Trophoblast cell (in vitro differentiated cells and primary cell): Measurements from ENCODE around the gene IL1RAPL1.

Source experiments
- DNase-seq, 2 donors: peaks; one replicate each; pipeline ENCODE4 v3.0.0-alpha.2; 2016
- H2AFZ ChIP-seq: 2 replicates; pipeline ENCODE4 v1.6.1; 2013; ENCODE audit warnings: low read length, moderate library complexity, mild to moderate bottlenecking; ENCODE audit not compliant: insufficient read depth, poor library complexity
- H2AK5ac ChIP-seq: 2 replicates; pipeline ENCODE4 v1.6.1; 2013; ENCODE audit warnings: mild to moderate bottlenecking, low read length
- H2BK120ac ChIP-seq: 2 replicates; pipeline ENCODE4 v1.6.1; 2013; ENCODE audit warnings: low read length, mild to moderate bottlenecking, moderate library complexity; ENCODE audit not compliant: insufficient read depth, poor library complexity
- H2BK12ac ChIP-seq: 2 replicates; pipeline ENCODE4 v1.6.1; 2013; ENCODE audit warnings: mild to moderate bottlenecking, low read length, moderate library complexity
- H2BK5ac ChIP-seq: 2 replicates; pipeline ENCODE4 v1.6.1; 2013; ENCODE audit warnings: low read length, low read depth, moderate library complexity, mild to moderate bottlenecking; ENCODE audit not compliant: poor library complexity
- H3K14ac ChIP-seq: 2 replicates; pipeline ENCODE4 v1.6.1; 2013; ENCODE audit warnings: mild to moderate bottlenecking, low read length
- H3K18ac ChIP-seq: 2 replicates; pipeline ENCODE4 v1.6.1; 2013; ENCODE audit warnings: mild to moderate bottlenecking, low read length
- H3K23ac ChIP-seq: 2 replicates; pipeline ENCODE4 v1.6.1; 2013; ENCODE audit warnings: low read length
- H3K27ac ChIP-seq: 2 replicates; pipeline ENCODE4 v1.5.1; 2013; ENCODE audit warnings: low read depth, mild to moderate bottlenecking, inconsistent platforms, low read length, moderate library complexity
- H3K27me3 ChIP-seq: 2 replicates; pipeline ENCODE4 v1.6.1; 2013; ENCODE audit warnings: inconsistent platforms, mild to moderate bottlenecking, low read length, moderate library complexity; ENCODE audit not compliant: insufficient read depth
- H3K36me3 ChIP-seq, 2 experiments: 1 replicate in 1 of 2; 2 replicates in 1 of 2; pipeline ENCODE4 v1.6.1; 2013; ENCODE audit warnings: low read length in 2 of 2, mild to moderate bottlenecking in 2 of 2, moderate library complexity in 1 of 2; ENCODE audit not compliant: insufficient read depth in 2 of 2, control insufficient read depth in 1 of 2
- H3K4ac ChIP-seq: 2 replicates; pipeline ENCODE4 v1.6.1; 2013; ENCODE audit warnings: low read depth, mild to moderate bottlenecking, low read length, moderate library complexity
- H3K4me1 ChIP-seq, 2 experiments: 1 replicate in 1 of 2; 2 replicates in 1 of 2; pipeline ENCODE4 v1.6.1; 2013; ENCODE audit warnings: low read length in 2 of 2, mild to moderate bottlenecking in 2 of 2, moderate library complexity in 1 of 2; ENCODE audit not compliant: insufficient read depth in 2 of 2, control insufficient read depth in 1 of 2
- H3K4me2 ChIP-seq: 2 replicates; pipeline ENCODE4 v1.6.1; 2013; ENCODE audit warnings: inconsistent platforms, mild to moderate bottlenecking, low read length, moderate library complexity
- H3K4me3 ChIP-seq: 2 replicates; pipeline ENCODE4 v1.5.1; 2013; ENCODE audit warnings: mild to moderate bottlenecking, low read depth, low read length, inconsistent platforms
- H3K79me1 ChIP-seq: one replicate; pipeline ENCODE4 v1.6.1; 2013; ENCODE audit warnings: low read length
- H3K79me2 ChIP-seq: 2 replicates; pipeline ENCODE4 v1.6.1; 2013; ENCODE audit warnings: low read length, mild to moderate bottlenecking; ENCODE audit not compliant: control insufficient read depth, insufficient read depth, poor library complexity
- H3K9ac ChIP-seq: 2 replicates; pipeline ENCODE4 v1.6.1; 2013; ENCODE audit warnings: mild to moderate bottlenecking, low read length
- H3K9me3 ChIP-seq: 2 replicates; pipeline ENCODE4 v1.6.1; 2013; ENCODE audit warnings: low read depth, mild to moderate bottlenecking, control low read depth, inconsistent platforms, low read length; ENCODE audit not compliant: insufficient read depth
- H4K12ac ChIP-seq: 2 replicates; pipeline ENCODE4 v1.6.1; 2013; ENCODE audit warnings: low read depth, mild to moderate bottlenecking, low read length, moderate library complexity
- H4K8ac ChIP-seq: 2 replicates; pipeline ENCODE4 v1.6.1; 2013; ENCODE audit warnings: low read depth, mild to moderate bottlenecking, low read length, moderate library complexity
- H4K91ac ChIP-seq: one replicate; pipeline ENCODE4 v1.6.1; 2013; ENCODE audit warnings: low read depth, mild to moderate bottlenecking, low read length, moderate library complexity
- WGBS: extraction: QIAGEN DNeasy Blood & Tissue Kit; methylation state at CpG from one replicate; pipeline ENCODE4 v1.1.7; 2013; ENCODE audit warnings: missing lambda C conversion rate; ENCODE audit not compliant: insufficient read length, insufficient coverage; ENCODE audit errors: extremely low coverage; 5-methylcytosine and 5-hydroxymethylcytosine counted together

The IL1RAPL1 gene

DNA sequence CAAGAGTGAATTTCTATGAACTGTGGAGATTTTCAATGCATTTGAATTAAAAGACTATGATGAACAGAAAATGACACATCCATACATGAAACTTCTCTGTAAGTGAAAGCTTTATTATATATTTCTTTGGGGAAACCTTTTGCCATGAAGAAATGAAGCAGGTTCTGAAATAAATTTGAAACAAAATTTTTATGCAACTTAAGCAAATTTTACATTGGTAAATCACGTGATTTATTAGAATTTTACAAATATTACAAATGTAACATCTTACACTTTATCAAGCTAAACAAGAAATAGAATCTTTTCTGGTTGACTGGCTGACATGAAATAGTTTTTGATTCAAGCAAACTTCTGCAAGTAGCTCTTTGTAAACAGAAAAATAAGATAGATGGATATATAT is 131.2 kb downstream of the IL1RAPL1 start:
- H4K8ac ChIP-seq: no peak overlapping the region
- H2BK5ac ChIP-seq: no peak overlapping the region
- H4K91ac ChIP-seq: no peak overlapping the region
- no peak overlapping the region for H3K4ac ChIP-seq
- H3K27me3 ChIP-seq: no peaks in the 10 kb centered on the region
- H3K4me3 ChIP-seq: no peak overlapping the region
- H4K12ac ChIP-seq: no peak overlapping the region
- H2AFZ ChIP-seq: no peak overlapping the region
- H2BK12ac ChIP-seq: no peak overlapping the region
- DNase-seq: no peak
- no peaks in the 10 kb centered on the region for H3K9me3 ChIP-seq
- H3K23ac ChIP-seq: no peak overlapping the region
- H2AK5ac ChIP-seq: no peak overlapping the region
- H3K36me3 ChIP-seq: no peaks in the 10 kb centered on the region
- H3K4me1 ChIP-seq: no peaks in the 10 kb centered on the region
- H3K9ac ChIP-seq: no peak overlapping the region
- H3K79me2 ChIP-seq: no peaks in the 10 kb centered on the region
- no CpG with 5 or more reads among the region's 1 CpG for WGBS
- H3K14ac ChIP-seq: no peak overlapping the region
- H3K79me1 ChIP-seq: no peaks in the 10 kb centered on the region
- H3K4me2 ChIP-seq: no peak overlapping the region
- H2BK120ac ChIP-seq: no peak overlapping the region
- H3K27ac ChIP-seq: no peak overlapping the region
- no peak overlapping the region for H3K18ac ChIP-seq

DNA sequence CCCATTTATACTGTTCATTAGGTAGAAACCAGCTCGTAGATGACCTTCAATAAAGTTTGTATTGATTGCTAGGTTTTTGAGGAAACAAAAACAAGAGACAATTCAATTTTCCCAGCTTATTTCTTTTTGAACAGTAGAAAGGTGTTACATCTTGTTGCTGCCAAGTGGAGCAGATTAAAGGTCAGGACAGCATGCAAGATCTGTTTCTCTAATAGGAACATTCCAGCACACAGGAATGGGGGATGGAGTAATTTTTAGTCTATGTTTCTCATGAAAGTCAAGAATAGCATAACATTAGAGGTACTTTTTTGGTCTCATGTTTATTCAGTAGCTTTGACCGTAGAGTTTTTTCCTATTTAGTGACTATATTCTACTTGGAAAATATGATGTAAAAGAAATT is 132.4 kb downstream of the IL1RAPL1 start:
- Histone ChIP-seq H3K4me3 (no peak overlapping the region), H4K12ac (no peak overlapping the region), H4K91ac (no peak overlapping the region), H3K9ac (no peak overlapping the region), H2AK5ac (no peak overlapping the region), H3K27ac (no peak overlapping the region), H2AFZ (no peak overlapping the region), H4K8ac (no peak overlapping the region), H3K14ac (no peak overlapping the region), H3K4me1 (no peaks in the 10 kb centered on the region), H2BK12ac (no peak overlapping the region), H2BK120ac (no peak overlapping the region), H3K9me3 (no peaks in the 10 kb centered on the region), H3K36me3 (no peaks in the 10 kb centered on the region), H3K18ac (no peak overlapping the region), H2BK5ac (no peak overlapping the region), H3K4ac (no peak overlapping the region), H3K23ac (no peak overlapping the region), H3K79me1 (no peaks in the 10 kb centered on the region), H3K4me2 (no peak overlapping the region), H3K79me2 (no peaks in the 10 kb centered on the region), H3K27me3 (no peaks in the 10 kb centered on the region)
- no CpG with 5 or more reads among the region's 2 CpGs for WGBS
- no peak for DNase-seq

DNA sequence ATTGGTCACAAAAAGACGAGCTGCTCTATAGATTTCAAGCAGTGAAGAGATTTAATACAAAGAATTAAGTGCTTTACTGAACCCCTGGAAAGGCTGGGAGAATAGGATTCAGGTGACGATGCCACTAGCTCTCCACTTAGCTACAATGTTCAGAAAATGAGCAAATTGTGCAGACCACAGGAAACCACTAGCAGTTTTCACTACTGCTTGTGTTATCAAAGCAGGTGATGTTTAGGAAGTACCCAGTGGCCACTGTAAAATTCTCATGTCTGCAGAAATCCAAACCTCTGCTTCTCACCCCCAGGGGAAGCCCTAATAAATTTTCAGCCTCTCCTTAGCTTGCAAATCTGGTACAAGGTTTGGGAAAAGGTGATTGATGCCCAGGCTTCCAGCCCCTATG is 165.1 kb downstream of the IL1RAPL1 start:
- H3K23ac ChIP-seq: no peak overlapping the region
- no peak overlapping the region for H3K18ac ChIP-seq
- no peaks in the 10 kb centered on the region for H3K79me1 ChIP-seq
- no peaks in the 10 kb centered on the region for H3K36me3 ChIP-seq
- no peak overlapping the region for H3K9ac ChIP-seq
- no peak overlapping the region for H3K14ac ChIP-seq
- no peak overlapping the region for H2BK5ac ChIP-seq
- H3K4me2 ChIP-seq: no peak overlapping the region
- no peak overlapping the region for H2BK120ac ChIP-seq
- no peak for DNase-seq
- H3K27ac ChIP-seq: no peak overlapping the region
- H3K4ac ChIP-seq: no peak overlapping the region
- H2AK5ac ChIP-seq: no peak overlapping the region
- H2BK12ac ChIP-seq: no peak overlapping the region
- H3K79me2 ChIP-seq: no peaks in the 10 kb centered on the region
- H4K12ac ChIP-seq: no peak overlapping the region
- no peak overlapping the region for H4K91ac ChIP-seq
- no peak overlapping the region for H3K4me3 ChIP-seq
- no peaks in the 10 kb centered on the region for H3K9me3 ChIP-seq
- no peak overlapping the region for H4K8ac ChIP-seq
- no peaks in the 10 kb centered on the region for H3K4me1 ChIP-seq
- no peaks in the 10 kb centered on the region for H3K27me3 ChIP-seq
- no CpG with 5 or more reads among the region's 2 CpGs for WGBS
- no peak overlapping the region for H2AFZ ChIP-seq

DNA sequence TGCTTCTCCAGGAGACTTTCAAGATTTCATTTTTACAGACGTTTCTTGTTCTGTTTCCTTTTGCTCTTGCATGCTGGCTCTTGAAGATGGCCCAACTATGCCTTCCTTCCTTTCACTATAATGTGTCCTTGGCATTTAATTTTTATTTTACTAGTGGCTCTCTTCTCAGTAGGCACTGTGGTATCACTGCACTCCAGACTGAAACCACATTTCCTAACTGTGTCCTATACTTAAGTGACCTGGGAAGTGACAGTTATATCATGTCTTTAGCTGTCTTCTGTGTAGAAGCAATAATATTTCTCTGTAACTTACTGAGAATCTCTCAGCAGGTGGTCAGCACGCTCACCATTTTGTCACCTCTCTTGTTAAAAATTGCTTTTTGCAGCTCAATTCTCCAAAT is 168.9 kb downstream of the IL1RAPL1 start:
- H2AK5ac ChIP-seq: no peak overlapping the region
- H3K9me3 ChIP-seq: no peaks in the 10 kb centered on the region
- H3K23ac ChIP-seq: no peak overlapping the region
- no peak overlapping the region for H2BK5ac ChIP-seq
- no peaks in the 10 kb centered on the region for H3K4me1 ChIP-seq
- no peak overlapping the region for H3K4me3 ChIP-seq
- H3K79me1 ChIP-seq: no peaks in the 10 kb centered on the region
- no peak overlapping the region for H3K18ac ChIP-seq
- H3K36me3 ChIP-seq: no peaks in the 10 kb centered on the region
- no peak overlapping the region for H2BK120ac ChIP-seq
- WGBS: no CpG with 5 or more reads among the region's 2 CpGs
- H4K91ac ChIP-seq: no peak overlapping the region
- no peak overlapping the region for H3K4ac ChIP-seq
- no peak overlapping the region for H4K12ac ChIP-seq
- H3K79me2 ChIP-seq: no peaks in the 10 kb centered on the region
- no peaks in the 10 kb centered on the region for H3K27me3 ChIP-seq
- no peak overlapping the region for H3K27ac ChIP-seq
- no peak overlapping the region for H3K4me2 ChIP-seq
- no peak overlapping the region for H4K8ac ChIP-seq
- no peak overlapping the region for H3K9ac ChIP-seq
- H2BK12ac ChIP-seq: no peak overlapping the region
- no peak overlapping the region for H3K14ac ChIP-seq
- H2AFZ ChIP-seq: no peak overlapping the region
- no peak for DNase-seq

DNA sequence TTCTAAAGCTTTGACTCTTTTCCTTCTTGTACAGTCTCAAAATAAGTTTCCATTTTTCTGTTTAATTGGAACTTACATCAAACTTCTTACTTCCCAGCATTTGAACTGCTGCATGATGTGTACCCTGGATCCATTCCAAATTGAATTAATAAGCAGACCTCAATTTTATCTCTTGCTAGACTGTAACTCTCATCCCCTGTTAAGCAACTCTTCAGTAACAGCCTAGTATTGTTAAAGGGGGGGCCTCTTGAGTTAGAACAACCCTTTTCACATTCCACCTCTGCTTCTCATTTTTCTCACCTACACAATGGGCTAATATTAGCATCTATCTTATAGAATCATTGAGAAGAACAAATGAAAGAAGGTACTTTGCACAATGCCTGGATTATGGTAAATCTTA is 169.4 kb downstream of the IL1RAPL1 start:
- no peaks in the 10 kb centered on the region for H3K79me1 ChIP-seq
- H3K23ac ChIP-seq: no peak overlapping the region
- H3K9me3 ChIP-seq: no peaks in the 10 kb centered on the region
- H2AFZ ChIP-seq: no peak overlapping the region
- no peak overlapping the region for H2BK5ac ChIP-seq
- H4K91ac ChIP-seq: no peak overlapping the region
- H3K4me2 ChIP-seq: no peak overlapping the region
- no peak overlapping the region for H4K12ac ChIP-seq
- no peaks in the 10 kb centered on the region for H3K79me2 ChIP-seq
- DNase-seq: no peak
- H3K9ac ChIP-seq: no peak overlapping the region
- no peak overlapping the region for H3K4me3 ChIP-seq
- H2BK12ac ChIP-seq: no peak overlapping the region
- no peak overlapping the region for H2AK5ac ChIP-seq
- no peak overlapping the region for H3K18ac ChIP-seq
- H3K4ac ChIP-seq: no peak overlapping the region
- H3K14ac ChIP-seq: no peak overlapping the region
- no peak overlapping the region for H4K8ac ChIP-seq
- H2BK120ac ChIP-seq: no peak overlapping the region
- H3K4me1 ChIP-seq: no peaks in the 10 kb centered on the region
- no peaks in the 10 kb centered on the region for H3K36me3 ChIP-seq
- no peaks in the 10 kb centered on the region for H3K27me3 ChIP-seq
- no peak overlapping the region for H3K27ac ChIP-seq
